Myocyte (in vitro differentiated cells): ENCODE data around the gene UNK. TPM values are rescaled to one million over a fixed set of nuclear protein-coding genes. Genes with fewer than 3 reads are reported as not detected.

Experiments
- DNase-seq: peaks from one replicate; pipeline ENCODE4 v3.0.0-alpha.2; 2012; ENCODE audit warnings: low read depth
- total RNA-seq: library from RNA; depleted of rRNA; stranded (reverse); fragments of >200 nt; gene quantifications from 2 replicates; pipeline ENCODE4 v1.2.3, GENCODE V29; 2014

UNK gene
- total RNA-seq, 1 donor from 2014 or later, result 12.7 TPM

- no peak for DNase-seq
Measured at GRCh38 chr17:75818326-75818885, 33.8 kb downstream of the UNK start.

GRCh38 chr17:75819116-75819515 lies 34.5 kb downstream of the UNK start:
- DNase-seq, result peak; percentile 33

GRCh38 chr17:75819678-75820077 lies 35.1 kb downstream of the UNK start:
- DNase-seq, result no peak

- DNase-seq, result no peak
Measured at GRCh38 chr17:75820094-75821080, 35.8 kb downstream of the UNK start.

GRCh38 chr17:75821552-75821951 lies 36.9 kb downstream of the UNK start:
- no peak for DNase-seq

- DNase-seq, result no peak
Measured at GRCh38 chr17:75822119-75822799, 37.7 kb downstream of the UNK start.

- DNase-seq, result no peak
Measured at GRCh38 chr17:75822800-75823166, 38.2 kb downstream of the UNK start.

- no peak for DNase-seq
Measured at GRCh38 chr17:75823257-75824041, 38.8 kb downstream of the UNK start.

GRCh38 chr17:75824050-75824552 lies 39.5 kb downstream of the UNK start:
- no peak for DNase-seq

- DNase-seq, result no peak
Measured at GRCh38 chr17:75824666-75825065, 40.1 kb downstream of the UNK start.

- no peak for DNase-seq
Measured at GRCh38 chr17:75825149-75825552, 40.5 kb downstream of the UNK start.

GRCh38 chr17:75825748-75826370 lies 41.3 kb downstream of the UNK start:
- DNase-seq, result no peak

GRCh38 chr17:75826561-75827307 lies 42.1 kb downstream of the UNK start:
- DNase-seq, result no peak

- DNase-seq, result peak; percentile 59
Measured at GRCh38 chr17:75827308-75828075, 42.9 kb downstream of the UNK start.

- DNase-seq, result no peak
Measured at GRCh38 chr17:75828076-75828400, 43.4 kb downstream of the UNK start.

GRCh38 chr17:75828741-75829140 lies 44.1 kb downstream of the UNK start:
- no peak for DNase-seq

GRCh38 chr17:75829747-75830146 lies 45.1 kb downstream of the UNK start:
- DNase-seq, result no peak

GRCh38 chr17:75830164-75831031 lies 45.8 kb downstream of the UNK start:
- DNase-seq, result no peak
